HepG2 (cell line): ENCODE results near the gene VPS54. TPM values are rescaled to one million over a fixed set of nuclear protein-coding genes. Genes with fewer than 3 reads are reported as not detected.
A peak's percentile ranks its signal among the peaks of the same experiment; 100 is the strongest.

Experiments used
- ATAC-seq: fragments of 200-7000 bp; cut with Tn5 transposase; 3 replicates; pipeline ENCODE4 v1.9.1; 2020; ENCODE audit warnings: mild to moderate bottlenecking, moderate library complexity
- BruUV-seq: library from RNA; stranded (reverse); fragments of 400-500 nt; replicated peaks from 2 replicates; lab custom pipeline; 2021; lab: Mats Ljungman, UMichigan
- CTCF ChIA-PET: fragments of 300-600 bp; formaldehyde crosslinking; extraction: SDS; loops from one replicate; lab custom pipeline; 2021; ENCODE audit warnings: low total read pairs, inconsistent platforms, low intra/inter-chr PET ratio; lab: Yijun Ruan, JAX
- POLR2A ChIA-PET: fragments of 350-600 bp; sonication (Branson Sonifier 250); formaldehyde crosslinking; loops from one replicate; lab custom pipeline; 2020; ENCODE audit warnings: antibody characterized with exemption, inconsistent platforms; lab: Yijun Ruan, JAX
- DNase-seq: peaks from one replicate; pipeline ENCODE4 v3.0.0-alpha.2; 2015; ENCODE audit warnings: low spot score
- FAIRE-seq: peaks from 3 replicates; lab custom pipeline; 2011; peaks lifted over from hg19 to GRCh38; lab: Jason Lieb, UNC
- H2AFZ ChIP-seq: one replicate; pipeline ENCODE4 v1.6.1; 2011; ENCODE audit warnings: low read length, inconsistent platforms
- H3K27ac ChIP-seq: fragments of 300-600 bp; 3 replicates; pipeline ENCODE4 v1.8.0; 2011; ENCODE audit warnings: mixed run types, mild to moderate bottlenecking, mixed read lengths, low read length, inconsistent platforms; ENCODE audit not compliant: insufficient read depth; ENCODE audit errors: extremely low read length
- H3K27me3 ChIP-seq, 2 experiments: fragments of 200-600 bp in 1 of 2; 2 replicates in 1 of 2; 3 replicates in 1 of 2; pipeline versions ENCODE4 v1.6.0 to v1.8.0; 2011; ENCODE audit warnings: low read length in 2 of 2, mild to moderate bottlenecking in 2 of 2, moderate library complexity in 2 of 2, inconsistent platforms in 1 of 2; ENCODE audit not compliant: insufficient read depth in 2 of 2, control insufficient read depth in 1 of 2
- H3K36me3 ChIP-seq, 2 experiments: fragments of 200-600 bp in 1 of 2; replicated peaks in 1 of 2; 2 replicates in 1 of 2; 3 replicates in 1 of 2; pipeline versions ENCODE4 v1.5.1 to v1.8.0; 2011; ENCODE audit warnings: low read length in 2 of 2, inconsistent platforms in 1 of 2; ENCODE audit not compliant: insufficient read depth in 2 of 2, control insufficient read depth in 1 of 2
- H3K4me1 ChIP-seq: 2 replicates; pipeline ENCODE4 v1.5.1; 2012; ENCODE audit warnings: low read length, inconsistent platforms; ENCODE audit not compliant: insufficient read depth
- H3K4me2 ChIP-seq: 2 replicates; pipeline ENCODE4 v1.6.0; 2011; ENCODE audit warnings: low read depth, low read length, inconsistent platforms
- H3K4me3 ChIP-seq, 3 experiments: fragments of 200-600 bp in 1 of 3; sonication (generic), shearing (Covaris generic) in 1 of 3; replicated peaks in 1 of 3; 2 replicates each; pipeline ENCODE4 v1.5.1; 2011 to 2016; ENCODE audit warnings: low read length in 3 of 3, inconsistent platforms in 2 of 3, low read depth in 2 of 3, mild to moderate bottlenecking in 2 of 3, control low read depth in 1 of 3, mixed read lengths in 1 of 3; ENCODE audit not compliant: insufficient read depth in 1 of 3
- H3K79me2 ChIP-seq: one replicate; pipeline ENCODE4 v1.6.1; 2011; ENCODE audit warnings: low read length, inconsistent platforms; ENCODE audit not compliant: insufficient read depth
- H3K9ac ChIP-seq: 2 replicates; pipeline ENCODE4 v1.6.0; 2011; ENCODE audit warnings: mild to moderate bottlenecking, low read depth, low read length, inconsistent platforms; ENCODE audit not compliant: insufficient read depth
- H3K9me3 ChIP-seq: 2 replicates; pipeline ENCODE4 v1.5.1; 2012; ENCODE audit warnings: mild to moderate bottlenecking, low read length
- H4K20me1 ChIP-seq: 2 replicates; pipeline ENCODE4 v1.6.0; 2011; ENCODE audit warnings: inconsistent platforms, mild to moderate bottlenecking, low read length, moderate library complexity; ENCODE audit not compliant: insufficient read depth
- BRCA1 ChIP-seq: sonication (generic); formaldehyde crosslinking; IDR thresholded peaks from 2 replicates; pipeline ENCODE4 v1.4.0; 2020; ENCODE audit warnings: missing genetic modification reagents
- DMAP1 ChIP-seq: IDR thresholded peaks from 2 replicates; pipeline ENCODE4 v1.6.1; 2016
- ELF4 ChIP-seq: sonication (generic); formaldehyde crosslinking; IDR thresholded peaks from 2 replicates; pipeline ENCODE4 v1.5.0; 2020; ENCODE audit warnings: missing genetic modification reagents, mild to moderate bottlenecking, moderate library complexity, borderline replicate concordance
- HMG20A ChIP-seq: IDR thresholded peaks from 2 replicates; pipeline ENCODE4 v1.6.1; 2016; ENCODE audit warnings: borderline replicate concordance
- KDM4B ChIP-seq: sonication (generic); formaldehyde crosslinking; IDR thresholded peaks from 2 replicates; pipeline ENCODE4 v1.4.0; 2020; ENCODE audit warnings: missing genetic modification reagents
- KLF15 ChIP-seq: sonication (generic); formaldehyde crosslinking; IDR thresholded peaks from 2 replicates; pipeline ENCODE4 v1.8.1; 2023; ENCODE audit warnings: borderline replicate concordance, mild to moderate bottlenecking, inconsistent platforms, missing genetic modification reagents, mixed read lengths
- MTA1 ChIP-seq: sonication (generic); formaldehyde crosslinking; IDR thresholded peaks from 2 replicates; pipeline ENCODE4 v1.4.0; 2020; ENCODE audit warnings: missing genetic modification reagents, mild to moderate bottlenecking, borderline replicate concordance
- ONECUT2 ChIP-seq: sonication (generic); formaldehyde crosslinking; IDR thresholded peaks from 2 replicates; pipeline ENCODE4 v1.4.0; 2020; ENCODE audit warnings: missing genetic modification reagents
- POLR2AphosphoS5 ChIP-seq: IDR thresholded peaks from 2 replicates; pipeline ENCODE4 v1.6.1; 2012; ENCODE audit warnings: low read depth, low read length
- SALL2 ChIP-seq: sonication (generic); formaldehyde crosslinking; IDR thresholded peaks from 2 replicates; pipeline ENCODE4 v1.8.1; 2023; ENCODE audit warnings: mild to moderate bottlenecking, missing genetic modification reagents, inconsistent platforms
- SNAI1 ChIP-seq: sonication (generic); formaldehyde crosslinking; IDR thresholded peaks from 2 replicates; pipeline ENCODE4 v1.5.0; 2020; ENCODE audit warnings: mild to moderate bottlenecking, missing genetic modification reagents, borderline replicate concordance
- SNRNP70 ChIP-seq: fragments of 200-400 bp; formaldehyde crosslinking; IDR thresholded peaks from 2 replicates; pipeline ENCODE4 v1.6.1; 2017; ENCODE audit warnings: mild to moderate bottlenecking, low read depth, low read length, moderate library complexity
- SOX13 ChIP-seq, 3 experiments: fragments of 450-650 bp in 1 of 3; sonication (generic) in 1 of 3; formaldehyde crosslinking in 1 of 3; IDR thresholded peaks in 2 of 3; conservative IDR thresholded peaks in 1 of 3; 2 replicates each; pipeline versions ENCODE4 v1.5.0 to v1.6.1; 2016 to 2020; ENCODE audit warnings: antibody characterized with exemption in 1 of 3, mild to moderate bottlenecking in 1 of 3, missing compliant biosample characterization in 1 of 3, missing genetic modification reagents in 1 of 3, moderate library complexity in 1 of 3
- THAP11 ChIP-seq: IDR thresholded peaks from 2 replicates; pipeline ENCODE4 v1.6.1; 2016; ENCODE audit warnings: missing biosample characterization, missing genetic modification reagents
- ZNF30 ChIP-seq: sonication (generic); formaldehyde crosslinking; IDR thresholded peaks from 2 replicates; pipeline ENCODE4 v1.5.0; 2020; ENCODE audit warnings: mild to moderate bottlenecking, missing genetic modification reagents
- ZNF552 ChIP-seq: sonication (generic); formaldehyde crosslinking; IDR thresholded peaks from 2 replicates; pipeline ENCODE4 v1.9.0; 2022; ENCODE audit warnings: missing genetic modification reagents, mild to moderate bottlenecking, borderline replicate concordance
- ZSCAN25 ChIP-seq: sonication (generic); formaldehyde crosslinking; IDR thresholded peaks from 2 replicates; pipeline ENCODE4 v1.8.0; 2022; ENCODE audit warnings: mild to moderate bottlenecking, missing genetic modification reagents
- WGBS: methylation state at CpG from one replicate; pipeline ENCODE4 v1.1.6; 2017; ENCODE audit warnings: low lambda C conversion rate; 5-methylcytosine and 5-hydroxymethylcytosine counted together
- in situ Hi-C: cut with HindIII; loops from 2 replicates; pipeline ENCODE4 v1.10.0; 2017; ENCODE audit warnings: low pct_unique_long_range_greater_than_20kb; ENCODE audit not compliant: extremely low pct_ligation_motif_present
- intact Hi-C: fragments of 100-400 bp; cut with micrococcal nuclease; formaldehyde crosslinking; loops from one replicate; pipeline ENCODE4 v1.10.0; 2022; ENCODE audit not compliant: unreplicated experiment
- polyA plus RNA-seq, 8 experiments: library from polyadenylated mRNA; depleted of rRNA in 3 of 8; stranded (reverse) in 7 of 8; unstranded in 1 of 8; fragments of >200 nt; fragmentation: Illumina TruSeq in 4 of 8; extraction: Trizol in 4 of 8; gene quantifications; 2 replicates each; pipeline versions ENCODE4 v1.2.1 to v1.2.3, GENCODE V29; 2011 to 2016; ENCODE audit warnings: low read depth in 4 of 8, missing spikeins in 1 of 8, mixed read lengths in 1 of 8; ENCODE audit not compliant: insufficient read depth in 1 of 8
- total RNA-seq, 5 experiments: library from RNA; depleted of rRNA; stranded (reverse); fragments of >200 nt; fragmentation: Illumina TruSeq; extraction: Trizol; gene quantifications; 2 replicates each; pipeline ENCODE4 v1.2.3, GENCODE V29; 2016; ENCODE audit warnings: low read depth in 1 of 5
- TF ChIP-seq, protein P1 (sequence below): sonication (generic); formaldehyde crosslinking; IDR thresholded peaks from 2 replicates; pipeline ENCODE4 v1.4.0; 2020; ENCODE audit warnings: missing genetic modification reagents
- TF ChIP-seq, protein P2 (sequence below): sonication (generic); formaldehyde crosslinking; IDR thresholded peaks from 2 replicates; pipeline ENCODE4 v1.4.0; 2020; ENCODE audit warnings: missing genetic modification reagents, low read depth, mild to moderate bottlenecking, borderline replicate concordance

VPS54 gene
- total and polyA plus RNA-seq, 2 of the 13 experiments (the other 11 are each of a cell fraction or from before 2014, with no cell fraction given), result 64.7 to 77.5 TPM

DNA sequence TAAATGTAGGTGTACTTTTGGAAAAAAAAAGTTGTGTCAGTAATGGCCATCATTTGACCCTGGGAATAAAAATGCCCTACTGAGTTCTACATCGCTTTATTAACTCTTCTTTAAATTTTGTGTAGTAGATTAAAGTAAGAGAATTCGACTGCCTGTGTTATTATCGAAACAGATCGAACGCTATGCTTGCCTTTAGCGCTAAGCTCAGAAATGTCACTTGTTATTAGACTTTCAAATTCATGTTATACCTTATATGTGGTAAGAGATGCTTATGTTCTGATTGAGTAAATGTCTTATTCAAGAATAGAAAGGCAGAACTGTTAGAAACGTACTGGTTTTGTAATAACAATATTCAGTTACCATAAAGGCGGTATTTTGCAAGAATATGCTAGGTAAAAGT, 176.1 kb downstream of the VPS54 start:
- WGBS, result 26% methylated on average over 8 of the region's 8 CpGs
- no TSS peak for BruUV-seq
- Histone ChIP-seq H4K20me1 (peaks cover 35% of the 10 kb centered on the region), H3K27me3 (no peaks in the 10 kb centered on the region; a peak in 1 of 5 replicates), H3K4me2 (peak overlapping the region; percentile 95), H3K9ac (peak overlapping the region; percentile 92), H3K4me3 (peak overlapping the region; percentile 82 to 95 (median 85)), H3K9me3 (no peaks in the 10 kb centered on the region), H3K36me3 (no peaks in the 10 kb centered on the region), H2AFZ (no peak overlapping the region), H3K27ac (peak overlapping the region; percentile 94), H3K79me2 (peaks cover 64% of the 10 kb centered on the region), H3K4me1 (peaks cover 51% of the 10 kb centered on the region)
- ChIA-PET POLR2A (interaction anchor here (0.7 to 5.2 kb wide), 13 partner anchors 9 to 254 kb away, joined by 3 to 73 read pairs (median 19); partner anchors contain the start of genes MDH1 and WDPCP), CTCF (interaction anchor here (1.0 kb wide), 1 partner anchor 152 kb away, joined by 3 read pairs; no protein-coding TSS in a partner anchor)
- in situ Hi-C loops, result no loop called here
- FAIRE-seq (no peak), ATAC-seq (no peak), DNase-seq (no peak)
- intact Hi-C loops, result loop anchor here (2.0 kb wide), 1 partner anchor 254 kb away; the partner anchor contains the start of genes MDH1 and WDPCP
- TF ChIP-seq ZNF552 (CRISPR knock-in tag), result no peak
- no peak for TF ChIP-seq KDM4B (CRISPR knock-in tag)
- TF ChIP-seq DMAP1, result no peak
- no peak for TF ChIP-seq SALL2 (CRISPR knock-in tag)
- TF ChIP-seq ONECUT2 (CRISPR knock-in tag), result no peak
- no peak for TF ChIP-seq SNRNP70
- no peak for TF ChIP-seq KLF15
- TF ChIP-seq SOX13 (IDR thresholded peaks at IDR 0.05), result no peak
- no peak for TF ChIP-seq SOX13 (CRISPR knock-in tag; conservative IDR thresholded peaks at IDR 0.05 in 1 of 2, IDR thresholded peaks at IDR 0.05 in 1 of 2)
- TF ChIP-seq MTA1 (CRISPR knock-in tag), result no peak
- TF ChIP-seq ZNF30 (CRISPR knock-in tag), result no peak
- TF ChIP-seq POLR2AphosphoS5, result no peak
- 0 out of 2 replicates have a peak, but pooled peaks have one; percentile 1 for TF ChIP-seq ELF4 (CRISPR knock-in tag)
- TF ChIP-seq, protein P1, sequence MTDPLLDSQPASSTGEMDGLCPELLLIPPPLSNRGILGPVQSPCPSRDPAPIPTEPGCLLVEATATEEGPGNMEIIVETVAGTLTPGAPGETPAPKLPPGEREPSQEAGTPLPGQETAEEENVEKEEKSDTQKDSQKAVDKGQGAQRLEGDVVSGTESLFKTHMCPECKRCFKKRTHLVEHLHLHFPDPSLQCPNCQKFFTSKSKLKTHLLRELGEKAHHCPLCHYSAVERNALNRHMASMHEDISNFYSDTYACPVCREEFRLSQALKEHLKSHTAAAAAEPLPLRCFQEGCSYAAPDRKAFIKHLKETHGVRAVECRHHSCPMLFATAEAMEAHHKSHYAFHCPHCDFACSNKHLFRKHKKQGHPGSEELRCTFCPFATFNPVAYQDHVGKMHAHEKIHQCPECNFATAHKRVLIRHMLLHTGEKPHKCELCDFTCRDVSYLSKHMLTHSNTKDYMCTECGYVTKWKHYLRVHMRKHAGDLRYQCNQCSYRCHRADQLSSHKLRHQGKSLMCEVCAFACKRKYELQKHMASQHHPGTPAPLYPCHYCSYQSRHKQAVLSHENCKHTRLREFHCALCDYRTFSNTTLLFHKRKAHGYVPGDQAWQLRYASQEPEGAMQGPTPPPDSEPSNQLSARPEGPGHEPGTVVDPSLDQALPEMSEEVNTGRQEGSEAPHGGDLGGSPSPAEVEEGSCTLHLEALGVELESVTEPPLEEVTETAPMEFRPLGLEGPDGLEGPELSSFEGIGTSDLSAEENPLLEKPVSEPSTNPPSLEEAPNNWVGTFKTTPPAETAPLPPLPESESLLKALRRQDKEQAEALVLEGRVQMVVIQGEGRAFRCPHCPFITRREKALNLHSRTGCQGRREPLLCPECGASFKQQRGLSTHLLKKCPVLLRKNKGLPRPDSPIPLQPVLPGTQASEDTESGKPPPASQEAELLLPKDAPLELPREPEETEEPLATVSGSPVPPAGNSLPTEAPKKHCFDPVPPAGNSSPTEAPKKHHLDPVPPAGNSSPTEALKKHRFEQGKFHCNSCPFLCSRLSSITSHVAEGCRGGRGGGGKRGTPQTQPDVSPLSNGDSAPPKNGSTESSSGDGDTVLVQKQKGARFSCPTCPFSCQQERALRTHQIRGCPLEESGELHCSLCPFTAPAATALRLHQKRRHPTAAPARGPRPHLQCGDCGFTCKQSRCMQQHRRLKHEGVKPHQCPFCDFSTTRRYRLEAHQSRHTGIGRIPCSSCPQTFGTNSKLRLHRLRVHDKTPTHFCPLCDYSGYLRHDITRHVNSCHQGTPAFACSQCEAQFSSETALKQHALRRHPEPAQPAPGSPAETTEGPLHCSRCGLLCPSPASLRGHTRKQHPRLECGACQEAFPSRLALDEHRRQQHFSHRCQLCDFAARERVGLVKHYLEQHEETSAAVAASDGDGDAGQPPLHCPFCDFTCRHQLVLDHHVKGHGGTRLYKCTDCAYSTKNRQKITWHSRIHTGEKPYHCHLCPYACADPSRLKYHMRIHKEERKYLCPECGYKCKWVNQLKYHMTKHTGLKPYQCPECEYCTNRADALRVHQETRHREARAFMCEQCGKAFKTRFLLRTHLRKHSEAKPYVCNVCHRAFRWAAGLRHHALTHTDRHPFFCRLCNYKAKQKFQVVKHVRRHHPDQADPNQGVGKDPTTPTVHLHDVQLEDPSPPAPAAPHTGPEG (CRISPR knock-in tag), result no peak
- TF ChIP-seq ZSCAN25 (CRISPR knock-in tag), result no peak
- TF ChIP-seq BRCA1, result 0 out of 2 replicates have a peak, but pooled peaks have one; percentile 40
- TF ChIP-seq, protein P2, sequence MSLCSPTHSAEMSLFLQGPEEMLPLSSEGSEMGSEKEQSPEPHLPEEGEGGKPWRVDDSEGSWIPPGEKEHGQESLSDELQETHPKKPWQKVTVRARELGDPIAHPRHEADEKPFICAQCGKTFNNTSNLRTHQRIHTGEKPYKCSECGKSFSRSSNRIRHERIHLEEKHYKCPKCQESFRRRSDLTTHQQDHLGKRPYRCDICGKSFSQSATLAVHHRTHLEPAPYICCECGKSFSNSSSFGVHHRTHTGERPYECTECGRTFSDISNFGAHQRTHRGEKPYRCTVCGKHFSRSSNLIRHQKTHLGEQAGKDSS (CRISPR knock-in tag), result no peak
- no peak for TF ChIP-seq THAP11 (CRISPR knock-in tag)
- TF ChIP-seq HMG20A (CRISPR knock-in tag), result no peak
- 0 out of 2 replicates have a peak, but pooled peaks have one; percentile 73 for TF ChIP-seq SNAI1 (CRISPR knock-in tag)
